HG02623 (cell line): Measurements from ENCODE around the gene ZNF281.

Experiments used
- ATAC-seq: cut with Tn5 transposase; IDR thresholded peaks from one replicate; pipeline ENCODE4 v1.9.1; 2021; ENCODE audit warnings: moderate library complexity; ENCODE audit not compliant: unreplicated experiment

Gene ZNF281

GRCh38 chr1:200392625-200393185 lies 17.1 kb downstream of the ZNF281 start:
- no peak for ATAC-seq

- ATAC-seq, result no peak
Observed at GRCh38 chr1:200391747-200392146, 18.1 kb downstream of the ZNF281 start.

- no peak for ATAC-seq
Observed at GRCh38 chr1:200388791-200389190, 21.0 kb downstream of the ZNF281 start.

GRCh38 chr1:200386416-200386815 lies 23.4 kb downstream of the ZNF281 start:
- ATAC-seq, result no peak

DNA sequence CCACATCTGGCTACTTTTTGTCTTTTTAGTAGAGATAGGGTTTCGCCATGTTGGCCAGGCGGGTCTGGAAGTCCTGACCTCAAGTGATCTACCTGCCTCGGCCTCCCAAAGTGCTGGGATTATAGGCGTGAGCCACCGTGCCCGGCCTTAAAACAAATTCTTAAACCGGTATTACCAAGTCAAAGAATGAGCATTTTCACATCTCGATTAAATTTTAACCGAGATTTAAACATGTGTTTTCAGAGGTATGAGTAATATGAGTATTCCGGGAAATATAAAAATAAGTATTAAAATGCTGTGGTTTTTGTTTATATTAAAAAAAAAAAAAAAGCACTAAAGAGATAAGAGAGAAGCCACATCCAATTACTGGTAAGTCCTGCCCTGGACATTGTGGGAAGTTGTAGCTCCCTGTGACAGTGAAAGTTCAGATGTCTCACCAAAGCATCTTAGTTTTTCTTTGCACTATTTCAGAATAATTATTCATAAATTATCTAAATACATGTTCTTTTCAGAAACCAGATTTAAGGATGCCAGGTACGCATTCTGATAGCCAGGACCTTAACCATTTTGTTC lies 24.9 kb downstream of the ZNF281 start:
- ATAC-seq, result no peak

GRCh38 chr1:200381256-200381984 lies 28.4 kb downstream of the ZNF281 start:
- no peak for ATAC-seq

DNA sequence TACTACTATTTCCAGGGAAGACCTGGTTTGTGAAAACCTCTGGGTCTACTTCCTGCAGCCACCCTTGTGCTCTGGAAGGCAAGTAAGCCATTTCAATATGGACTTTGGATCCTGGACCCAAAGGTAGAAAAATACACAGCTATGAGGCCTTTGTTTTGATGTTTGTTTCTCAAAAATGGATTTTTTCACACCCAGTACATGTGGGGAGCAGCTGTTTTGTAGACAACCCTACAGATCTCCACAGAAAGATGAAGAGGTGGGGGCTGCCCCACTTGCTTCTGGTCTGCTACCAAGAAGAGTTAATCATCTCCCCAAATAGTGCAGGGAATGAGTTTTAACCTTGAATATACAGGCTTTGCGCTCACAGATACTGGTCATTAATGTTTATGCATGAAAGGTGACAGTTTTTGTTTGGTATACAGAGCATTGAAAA lies 29.2 kb downstream of the ZNF281 start:
- ATAC-seq, result peak; percentile 66

DNA sequence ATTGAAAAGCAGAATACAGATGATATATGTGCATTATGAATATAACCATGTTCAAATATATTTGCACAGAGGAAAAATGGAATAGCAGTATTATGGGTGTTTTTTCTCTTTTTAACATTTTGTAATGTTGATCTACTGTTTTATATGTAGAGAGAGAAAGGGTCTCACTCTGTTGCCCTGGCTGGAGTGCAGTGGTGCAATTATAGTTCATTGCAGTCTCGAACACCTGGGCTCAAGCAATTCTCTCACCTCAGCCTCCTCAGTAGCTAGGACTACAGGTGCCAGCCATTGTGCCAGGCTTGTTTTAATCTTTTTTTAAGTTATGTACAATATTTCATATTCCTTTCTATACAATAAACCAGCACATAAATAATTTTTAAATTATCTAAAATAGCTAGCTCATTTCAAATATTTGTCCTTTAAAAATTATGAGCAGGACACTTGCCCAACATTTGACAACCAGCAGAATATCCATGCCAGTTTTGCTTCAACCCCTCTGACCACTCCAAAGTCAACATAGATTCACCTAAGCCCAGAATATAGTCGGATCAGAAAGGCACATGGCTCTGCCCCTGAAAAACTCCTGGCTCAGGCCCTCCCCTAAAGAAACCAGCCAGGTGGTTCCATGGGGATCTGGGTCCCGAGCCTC lies 29.8 kb downstream of the ZNF281 start:
- no peak for ATAC-seq

GRCh38 chr1:200379432-200379757 lies 30.4 kb downstream of the ZNF281 start:
- ATAC-seq, result no peak

DNA sequence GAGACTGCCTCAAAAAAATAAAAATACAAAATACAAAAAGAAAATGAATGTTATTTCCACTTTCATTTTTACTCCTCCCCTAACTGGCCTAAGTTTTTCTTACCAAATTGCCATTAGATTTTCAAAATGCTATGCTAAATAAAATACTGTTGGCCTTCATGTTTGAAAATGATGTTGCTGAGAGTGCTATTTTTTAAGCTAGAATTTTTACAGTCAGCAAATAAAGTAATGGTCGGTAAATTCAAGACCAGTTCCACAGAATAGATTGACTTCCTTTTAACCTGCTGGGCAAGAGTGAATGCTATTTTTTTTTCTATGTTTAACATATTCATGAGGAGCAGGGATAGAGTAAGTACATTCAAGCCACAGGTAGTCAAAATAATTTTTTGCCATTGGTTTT lies 31.7 kb downstream of the ZNF281 start:
- ATAC-seq, result no peak

DNA sequence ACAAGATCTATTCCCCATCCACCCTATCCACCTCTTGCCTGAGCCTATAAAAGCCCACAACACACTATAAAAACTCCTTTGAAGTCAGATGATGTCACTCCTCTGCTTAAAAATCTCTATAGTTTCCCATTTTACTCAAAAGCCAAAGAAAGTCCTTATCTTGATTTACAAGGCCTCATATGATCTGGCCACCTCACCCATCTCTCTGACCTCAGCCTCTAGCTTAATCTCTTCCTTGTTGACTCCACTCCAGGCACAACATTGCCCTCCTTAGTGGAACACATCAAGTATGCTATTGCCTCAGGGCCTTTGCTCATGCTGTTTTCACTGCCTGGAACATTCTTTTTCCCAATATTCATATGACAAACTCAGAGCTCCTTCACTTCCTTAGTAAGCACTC lies 33.3 kb downstream of the ZNF281 start:
- no peak for ATAC-seq

DNA sequence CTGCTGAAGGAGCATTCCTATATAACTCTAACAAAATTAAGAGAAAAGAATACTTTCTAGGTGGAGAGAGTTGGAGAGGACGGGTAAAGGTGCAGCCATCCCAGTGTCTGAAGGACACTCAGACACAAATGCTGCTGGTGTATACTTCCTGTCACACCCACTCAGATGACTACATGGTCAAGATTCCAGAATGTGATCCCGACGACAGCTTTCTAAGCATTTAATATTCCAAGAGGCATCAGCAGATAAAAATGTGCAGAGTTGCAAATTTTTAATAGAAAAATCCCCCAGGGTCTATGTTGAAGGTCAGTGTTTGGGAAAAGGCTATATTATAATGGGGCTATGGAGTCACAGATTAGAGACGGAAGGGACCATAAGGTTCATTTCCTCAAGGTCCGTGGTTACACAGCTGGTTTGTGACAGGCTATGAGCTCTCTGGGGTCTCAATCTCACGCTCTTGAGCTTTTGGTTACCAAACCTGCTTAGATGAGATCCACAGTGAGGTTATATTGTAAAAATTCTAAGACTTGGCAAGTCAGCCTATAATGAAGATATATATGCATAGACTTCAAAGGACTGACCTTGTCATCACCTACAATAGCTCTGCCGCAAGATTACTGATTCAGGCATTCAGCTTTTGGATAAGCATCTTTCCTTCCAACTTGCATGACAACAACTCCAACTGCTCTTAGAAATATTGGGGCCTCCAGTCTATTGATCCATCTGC lies 35.1 kb downstream of the ZNF281 start:
- ATAC-seq, result no peak

GRCh38 chr1:200373811-200374231 lies 36.0 kb downstream of the ZNF281 start:
- ATAC-seq, result no peak

DNA sequence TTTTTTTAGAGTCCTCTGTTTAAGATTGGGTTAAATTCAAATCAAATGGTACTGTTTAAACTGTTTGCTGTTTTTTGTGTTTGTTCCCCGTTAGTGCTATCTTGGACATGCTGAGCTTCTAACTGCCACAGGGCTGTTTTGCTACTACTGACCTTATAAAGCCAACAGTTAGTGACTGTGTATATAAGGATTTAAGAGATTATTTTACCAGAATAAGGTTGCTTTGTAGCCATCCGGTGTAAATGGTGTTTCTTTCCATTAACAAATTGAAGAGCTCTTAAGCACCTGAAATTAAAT lies 37.0 kb downstream of the ZNF281 start:
- no peak for ATAC-seq

DNA sequence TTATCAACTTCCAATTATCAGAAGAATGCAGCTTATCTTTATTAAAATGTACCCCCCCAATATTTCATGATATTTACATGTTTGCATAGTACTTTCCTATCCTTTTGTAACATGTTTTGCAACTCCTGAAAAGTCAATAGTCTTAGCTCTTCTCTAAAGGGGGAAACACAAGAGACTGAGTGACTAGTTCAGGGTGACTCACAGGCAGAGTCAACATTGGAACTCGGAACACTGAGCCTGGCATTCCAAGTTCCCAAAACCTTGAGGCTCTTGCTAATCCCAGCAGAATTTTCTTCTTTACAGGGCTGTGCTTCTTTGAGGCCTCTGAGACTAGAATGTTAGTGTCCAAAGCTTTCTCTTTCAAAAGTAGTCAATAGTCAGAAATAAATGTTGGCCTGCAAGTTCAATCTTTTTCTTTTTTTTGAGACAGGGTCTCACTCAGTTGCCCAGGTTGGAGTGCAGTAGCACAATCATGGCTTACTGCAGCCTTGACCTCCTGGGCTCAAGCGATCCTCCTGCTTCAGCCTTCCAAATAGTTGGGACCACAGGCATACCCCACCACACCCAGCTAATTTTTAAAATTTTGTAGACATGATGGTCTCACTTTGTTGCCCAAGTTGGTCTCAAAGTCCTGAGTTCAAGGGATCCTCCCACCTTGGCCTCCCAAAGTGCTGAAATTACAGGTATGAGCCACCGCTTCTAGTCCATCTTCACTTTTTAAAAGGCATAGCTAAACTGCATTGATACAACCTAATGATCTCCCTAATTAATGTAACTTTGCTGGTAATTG lies 37.5 kb downstream of the ZNF281 start:
- no peak for ATAC-seq

- ATAC-seq, result no peak
Observed at GRCh38 chr1:200369706-200370105, 40.1 kb downstream of the ZNF281 start.

GRCh38 chr1:200369131-200369530 lies 40.7 kb downstream of the ZNF281 start:
- ATAC-seq, result no peak

DNA sequence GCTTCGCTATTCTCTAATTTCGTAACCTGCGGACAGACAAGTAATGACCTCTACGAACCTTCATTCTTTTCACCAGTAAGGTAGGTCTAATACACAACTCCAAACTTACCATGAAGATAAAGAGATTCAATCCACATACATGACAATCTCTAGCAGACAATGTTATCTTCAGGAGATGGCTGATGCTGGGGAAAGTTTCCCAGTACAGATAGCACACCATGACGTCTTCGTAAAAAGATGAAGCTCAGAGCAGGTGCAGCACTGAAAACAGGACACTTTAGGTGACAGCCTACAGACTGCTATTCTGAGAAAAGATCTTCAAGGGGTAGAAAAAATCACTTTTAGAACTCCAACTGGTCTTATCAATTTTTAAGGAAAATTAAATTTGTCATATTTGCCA lies 41.3 kb downstream of the ZNF281 start:
- ATAC-seq, result no peak

DNA sequence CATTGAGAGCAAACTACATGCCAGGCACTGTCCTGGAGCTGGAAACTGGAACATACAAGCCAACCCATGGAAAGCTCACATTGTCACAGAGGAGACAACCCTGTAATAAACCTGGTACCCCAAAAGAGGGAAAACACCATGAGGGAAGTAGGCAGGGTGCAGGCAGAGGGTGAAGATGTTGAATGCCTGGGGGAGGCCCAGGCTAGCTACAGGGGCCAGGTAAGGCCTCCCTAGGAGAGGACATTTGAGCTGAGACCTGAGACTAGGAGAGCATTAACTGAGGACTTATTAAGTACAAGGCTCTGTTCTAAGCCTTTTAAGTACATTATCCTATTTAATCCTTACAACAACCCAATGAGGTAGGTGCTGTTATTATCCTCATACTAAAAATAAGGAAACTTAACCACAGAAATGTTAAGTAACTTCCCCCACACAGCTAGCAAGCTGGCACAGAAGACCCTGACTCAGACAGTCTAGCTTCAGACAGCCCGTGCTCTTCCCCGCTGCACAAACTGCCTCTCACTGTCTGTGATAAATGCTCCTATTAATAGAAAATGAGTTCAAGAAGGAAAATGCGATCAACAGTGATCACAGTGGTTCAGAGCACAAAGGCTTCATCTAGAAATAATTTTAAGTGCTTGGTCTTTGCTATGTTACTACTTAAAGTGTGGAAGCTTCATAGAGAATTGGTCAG lies 41.8 kb downstream of the ZNF281 start:
- ATAC-seq, result no peak

- ATAC-seq, result no peak
Observed at GRCh38 chr1:200366577-200367253, 43.1 kb downstream of the ZNF281 start.
